RCC 7860 (cell line): ENCODE data around the gene PRDM16.

ENCODE experiments used
- DNase-seq: peaks from one replicate; pipeline ENCODE4 v3.0.0-alpha.2; 2015; ENCODE audit warnings: low spot score
- FAIRE-seq: peaks from 2 replicates; lab custom pipeline; 2012; peaks lifted over from hg19 to GRCh38; lab: Jason Lieb, UNC

PRDM16 gene

GRCh38 chr1:3401585-3402257, 332.7 kb downstream of the PRDM16 start:
- DNase-seq = no peak
- FAIRE-seq = no peak

- DNase-seq (no peak), FAIRE-seq (no peak)
Measured at GRCh38 chr1:3402258-3403010, 333.4 kb downstream of the PRDM16 start.

GRCh38 chr1:3403011-3403345, 334.0 kb downstream of the PRDM16 start:
- DNase-seq = no peak
- no peak for FAIRE-seq

GRCh38 chr1:3403388-3404231, 334.6 kb downstream of the PRDM16 start:
- FAIRE-seq (no peak), DNase-seq (no peak)

- DNase-seq (no peak), FAIRE-seq (no peak)
Measured at GRCh38 chr1:3404301-3404700, 335.3 kb downstream of the PRDM16 start.

GRCh38 chr1:3404801-3405200, 335.8 kb downstream of the PRDM16 start:
- FAIRE-seq = no peak

GRCh38 chr1:3405491-3405890, 336.5 kb downstream of the PRDM16 start:
- no peak for FAIRE-seq
- DNase-seq = no peak

More at GRCh38 chr1:3404801-3405200, 335.8 kb downstream of the PRDM16 start:
- DNase-seq = no peak

- DNase-seq (no peak), FAIRE-seq (no peak)
Measured at GRCh38 chr1:3405974-3406867, 337.2 kb downstream of the PRDM16 start.

- DNase-seq (no peak), FAIRE-seq (no peak)
Measured at GRCh38 chr1:3407021-3407420, 338.0 kb downstream of the PRDM16 start.

- DNase-seq = no peak
- no peak for FAIRE-seq
Measured at GRCh38 chr1:3408751-3409266, 339.8 kb downstream of the PRDM16 start.

- FAIRE-seq = no peak
- DNase-seq = no peak
Measured at GRCh38 chr1:3409366-3410141, 340.6 kb downstream of the PRDM16 start.

- FAIRE-seq (no peak), DNase-seq (no peak)
Measured at GRCh38 chr1:3410142-3410925, 341.3 kb downstream of the PRDM16 start.

- DNase-seq (no peak), FAIRE-seq (no peak)
Measured at GRCh38 chr1:3411806-3412205, 342.8 kb downstream of the PRDM16 start.

- DNase-seq = no peak
- no peak for FAIRE-seq
Measured at GRCh38 chr1:3412376-3412775, 343.4 kb downstream of the PRDM16 start.

GRCh38 chr1:3413975-3414710, 345.1 kb downstream of the PRDM16 start:
- DNase-seq (no peak), FAIRE-seq (no peak)

- FAIRE-seq = no peak
- DNase-seq = no peak
Measured at GRCh38 chr1:3415260-3416090, 346.5 kb downstream of the PRDM16 start.

- DNase-seq = peak; percentile 26
- peak; percentile 38 for FAIRE-seq
Measured at GRCh38 chr1:3417082-3417739, 348.2 kb downstream of the PRDM16 start.
